ENCODE results near the gene SLC7A6OS. TPM values are rescaled to one million over a fixed set of nuclear protein-coding genes. Genes with fewer than 3 reads are reported as not detected.

Gene SLC7A6OS
- total RNA-seq (ENCODE audit: unreplicated experiment) = 25.2 TPM
- long read RNA-seq, full-length matches to known transcripts = 9 of 15 reads
- long read RNA-seq, partial matches to known transcripts = 3 of 15 reads
- long read RNA-seq, other reads (novel, unspliced or antisense) = 3 of 15 reads

DNA sequence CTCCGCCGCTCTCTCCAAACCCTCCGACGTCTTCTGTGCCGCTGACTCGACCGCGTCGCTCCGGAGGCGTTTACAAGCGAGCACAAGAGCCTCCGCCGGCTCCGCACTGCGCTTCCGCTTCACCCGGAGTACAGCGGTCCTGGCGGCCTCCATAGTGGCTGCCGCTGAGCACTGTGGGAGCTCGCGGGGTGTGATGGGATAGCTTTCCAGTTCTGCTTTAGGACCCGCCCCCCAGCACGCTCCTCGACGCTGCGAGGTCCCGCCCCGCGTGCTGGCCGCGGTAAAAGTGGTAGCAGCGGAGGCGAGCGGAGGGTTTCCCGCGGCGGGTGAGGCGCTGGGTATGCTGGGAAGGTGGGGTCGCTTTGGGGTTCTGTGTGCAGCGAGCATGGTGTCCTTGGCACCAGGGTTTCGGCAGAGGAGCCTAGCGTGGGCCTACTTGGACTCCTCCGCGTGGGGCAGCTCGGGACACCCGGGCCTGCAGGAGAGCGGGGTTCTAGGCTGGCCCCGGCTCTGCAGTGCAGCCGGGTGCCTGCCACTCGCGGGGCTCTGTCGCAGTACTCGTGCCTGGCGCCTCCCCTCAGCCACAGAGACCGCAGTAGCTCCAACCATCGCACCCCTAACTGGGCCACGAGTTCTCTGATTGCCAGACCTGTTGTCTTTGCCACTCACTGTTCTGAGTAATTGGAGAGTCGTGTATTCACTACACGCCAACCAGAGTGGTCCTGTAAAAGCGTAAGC lies at the start of gene SLC7A6OS, which contains the start of gene PRMT7:
Gene SLC7A6OS, minus strand, starts transcription at position 173 of the 738 bp plus-strand sequence. Its CDS starts 20 bp downstream, at position 153.
Gene PRMT7, plus strand, starts transcription at position 246 of the 738 bp plus-strand sequence. CDS start 4,961 bp downstream, outside the sequence.
- Mint-ChIP-seq H3K4me1 (ENCODE audit: low read depth, unreplicated experiment) (peaks cover 9% of the 10 kb centered on the region), H3K36me3 (ENCODE audit: unreplicated experiment) (no peaks in the 10 kb centered on the region), H3K27me3 (ENCODE audit: unreplicated experiment) (no peaks in the 10 kb centered on the region), H3K4me3 (ENCODE audit: unreplicated experiment) (peak within 1 kb of the TSS; percentile 90), H3K27ac (ENCODE audit: unreplicated experiment) (peak within 1 kb of the TSS; percentile 93), H3K9me3 (ENCODE audit: unreplicated experiment) (peaks cover 3% of the 10 kb centered on the region)
- TF ChIP-seq, protein P1, sequence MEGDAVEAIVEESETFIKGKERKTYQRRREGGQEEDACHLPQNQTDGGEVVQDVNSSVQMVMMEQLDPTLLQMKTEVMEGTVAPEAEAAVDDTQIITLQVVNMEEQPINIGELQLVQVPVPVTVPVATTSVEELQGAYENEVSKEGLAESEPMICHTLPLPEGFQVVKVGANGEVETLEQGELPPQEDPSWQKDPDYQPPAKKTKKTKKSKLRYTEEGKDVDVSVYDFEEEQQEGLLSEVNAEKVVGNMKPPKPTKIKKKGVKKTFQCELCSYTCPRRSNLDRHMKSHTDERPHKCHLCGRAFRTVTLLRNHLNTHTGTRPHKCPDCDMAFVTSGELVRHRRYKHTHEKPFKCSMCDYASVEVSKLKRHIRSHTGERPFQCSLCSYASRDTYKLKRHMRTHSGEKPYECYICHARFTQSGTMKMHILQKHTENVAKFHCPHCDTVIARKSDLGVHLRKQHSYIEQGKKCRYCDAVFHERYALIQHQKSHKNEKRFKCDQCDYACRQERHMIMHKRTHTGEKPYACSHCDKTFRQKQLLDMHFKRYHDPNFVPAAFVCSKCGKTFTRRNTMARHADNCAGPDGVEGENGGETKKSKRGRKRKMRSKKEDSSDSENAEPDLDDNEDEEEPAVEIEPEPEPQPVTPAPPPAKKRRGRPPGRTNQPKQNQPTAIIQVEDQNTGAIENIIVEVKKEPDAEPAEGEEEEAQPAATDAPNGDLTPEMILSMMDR (IDR thresholded peaks at IDR 0.05; ENCODE audit: partially characterized antibody, unreplicated experiment) = no peak
- peak; percentile 94 for DNase-seq

GRCh38 chr16:68359398-68360191 lies 48.8 kb upstream of the SLC7A6OS start:
- Mint-ChIP-seq H3K36me3 (ENCODE audit: unreplicated experiment) (no peaks in the 10 kb centered on the region), H3K27ac (ENCODE audit: unreplicated experiment) (no peak overlapping the region), H3K9me3 (ENCODE audit: unreplicated experiment) (peaks cover 6% of the 10 kb centered on the region), H3K4me1 (ENCODE audit: low read depth, unreplicated experiment) (peaks cover 23% of the 10 kb centered on the region), H3K4me3 (ENCODE audit: unreplicated experiment) (no peak overlapping the region), H3K27me3 (ENCODE audit: unreplicated experiment) (peaks cover 15% of the 10 kb centered on the region)
- DNase-seq = no peak
- TF ChIP-seq, protein P1 (IDR thresholded peaks at IDR 0.05; ENCODE audit: partially characterized antibody, unreplicated experiment) = no peak

- TF ChIP-seq, protein P1 (IDR thresholded peaks at IDR 0.05; ENCODE audit: partially characterized antibody, unreplicated experiment) = no peak
- H3K9me3 Mint-ChIP-seq (ENCODE audit: unreplicated experiment) = peaks cover 6% of the 10 kb centered on the region
Measured at GRCh38 chr16:68358951-68359350, 48.2 kb upstream of the SLC7A6OS start.

GRCh38 chr16:68357923-68358322 lies 47.2 kb upstream of the SLC7A6OS start:
- Mint-ChIP-seq H3K4me1 (ENCODE audit: low read depth, unreplicated experiment) (peaks cover 14% of the 10 kb centered on the region), H3K27me3 (ENCODE audit: unreplicated experiment) (peaks cover 11% of the 10 kb centered on the region), H3K27ac (ENCODE audit: unreplicated experiment) (no peak overlapping the region), H3K36me3 (ENCODE audit: unreplicated experiment) (no peaks in the 10 kb centered on the region), H3K4me3 (ENCODE audit: unreplicated experiment) (no peak overlapping the region), H3K9me3 (ENCODE audit: unreplicated experiment) (peaks cover 5% of the 10 kb centered on the region)
- DNase-seq = no peak
- TF ChIP-seq, protein P1 (IDR thresholded peaks at IDR 0.05; ENCODE audit: partially characterized antibody, unreplicated experiment) = no peak

More at GRCh38 chr16:68358951-68359350, 48.2 kb upstream of the SLC7A6OS start:
- Mint-ChIP-seq H3K4me1 (ENCODE audit: low read depth, unreplicated experiment) (peaks cover 16% of the 10 kb centered on the region), H3K4me3 (ENCODE audit: unreplicated experiment) (no peak overlapping the region), H3K27ac (ENCODE audit: unreplicated experiment) (no peak overlapping the region), H3K36me3 (ENCODE audit: unreplicated experiment) (no peaks in the 10 kb centered on the region), H3K27me3 (ENCODE audit: unreplicated experiment) (peaks cover 12% of the 10 kb centered on the region)
- DNase-seq = no peak
